Choroid plexus epithelial cell (primary cell): ENCODE results near the gene VGF.
"Not testable (repeated sequence)": the region's sequence is repeated elsewhere in the genome, so short reads cannot be mapped to it uniquely, and the experiment has no call there.

Experiments
- DNase-seq: peaks from one replicate; pipeline ENCODE4 v3.0.0-alpha.2; 2010; ENCODE audit warnings: low read depth
- H3K4me3 ChIP-seq: 2 replicates; pipeline ENCODE4 v1.5.1; 2011; ENCODE audit warnings: low read depth, mild to moderate bottlenecking, control low read depth, low read length, moderate library complexity
- TF ChIP-seq, protein P1 (sequence below): conservative IDR thresholded peaks from 2 replicates; pipeline ENCODE4 v1.5.1; 2011; ENCODE audit warnings: low read depth, mild to moderate bottlenecking, control low read depth, inconsistent platforms, low read length, moderate library complexity

Gene VGF

DNA sequence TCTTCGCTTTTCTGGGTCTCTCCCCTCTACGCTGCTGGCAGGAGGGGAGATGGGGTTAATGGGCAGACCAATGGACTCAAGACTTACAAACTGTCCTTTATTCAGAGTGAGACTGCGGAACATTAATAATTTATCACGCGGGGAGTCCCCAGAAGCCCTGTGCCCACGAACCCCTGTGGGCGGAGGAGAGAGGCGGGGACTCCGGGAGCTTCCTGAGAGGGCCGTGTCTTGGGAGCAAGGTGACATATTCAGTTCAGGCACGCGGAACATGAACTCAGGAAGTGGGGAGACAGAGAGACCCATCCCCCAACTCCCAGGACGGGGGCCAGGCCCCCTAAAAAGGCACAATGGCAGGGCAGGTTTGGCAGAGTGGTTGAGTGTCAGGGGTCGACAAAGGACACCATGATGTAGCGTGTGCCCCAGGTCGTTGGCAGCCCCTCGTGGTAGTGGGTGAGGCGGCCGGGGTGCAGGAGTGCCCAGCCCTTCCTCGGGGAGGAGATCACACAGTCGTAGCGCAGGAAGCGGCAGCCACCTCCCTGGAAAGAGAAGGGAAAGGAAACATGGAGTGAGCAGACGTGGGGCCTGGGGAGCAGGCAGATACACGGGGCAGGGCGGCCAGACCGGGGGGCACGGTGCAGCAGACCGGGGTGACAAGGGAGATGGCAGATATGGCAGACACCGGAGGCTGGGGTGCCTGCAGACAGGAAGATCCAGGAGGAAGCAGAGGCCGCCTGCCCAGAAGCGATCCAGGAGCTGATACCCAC, 40.7 kb upstream of the VGF start:
- TF ChIP-seq, protein P1, sequence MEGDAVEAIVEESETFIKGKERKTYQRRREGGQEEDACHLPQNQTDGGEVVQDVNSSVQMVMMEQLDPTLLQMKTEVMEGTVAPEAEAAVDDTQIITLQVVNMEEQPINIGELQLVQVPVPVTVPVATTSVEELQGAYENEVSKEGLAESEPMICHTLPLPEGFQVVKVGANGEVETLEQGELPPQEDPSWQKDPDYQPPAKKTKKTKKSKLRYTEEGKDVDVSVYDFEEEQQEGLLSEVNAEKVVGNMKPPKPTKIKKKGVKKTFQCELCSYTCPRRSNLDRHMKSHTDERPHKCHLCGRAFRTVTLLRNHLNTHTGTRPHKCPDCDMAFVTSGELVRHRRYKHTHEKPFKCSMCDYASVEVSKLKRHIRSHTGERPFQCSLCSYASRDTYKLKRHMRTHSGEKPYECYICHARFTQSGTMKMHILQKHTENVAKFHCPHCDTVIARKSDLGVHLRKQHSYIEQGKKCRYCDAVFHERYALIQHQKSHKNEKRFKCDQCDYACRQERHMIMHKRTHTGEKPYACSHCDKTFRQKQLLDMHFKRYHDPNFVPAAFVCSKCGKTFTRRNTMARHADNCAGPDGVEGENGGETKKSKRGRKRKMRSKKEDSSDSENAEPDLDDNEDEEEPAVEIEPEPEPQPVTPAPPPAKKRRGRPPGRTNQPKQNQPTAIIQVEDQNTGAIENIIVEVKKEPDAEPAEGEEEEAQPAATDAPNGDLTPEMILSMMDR, result no peak
- DNase-seq, result no peak
- no peak overlapping the region for H3K4me3 ChIP-seq

DNA sequence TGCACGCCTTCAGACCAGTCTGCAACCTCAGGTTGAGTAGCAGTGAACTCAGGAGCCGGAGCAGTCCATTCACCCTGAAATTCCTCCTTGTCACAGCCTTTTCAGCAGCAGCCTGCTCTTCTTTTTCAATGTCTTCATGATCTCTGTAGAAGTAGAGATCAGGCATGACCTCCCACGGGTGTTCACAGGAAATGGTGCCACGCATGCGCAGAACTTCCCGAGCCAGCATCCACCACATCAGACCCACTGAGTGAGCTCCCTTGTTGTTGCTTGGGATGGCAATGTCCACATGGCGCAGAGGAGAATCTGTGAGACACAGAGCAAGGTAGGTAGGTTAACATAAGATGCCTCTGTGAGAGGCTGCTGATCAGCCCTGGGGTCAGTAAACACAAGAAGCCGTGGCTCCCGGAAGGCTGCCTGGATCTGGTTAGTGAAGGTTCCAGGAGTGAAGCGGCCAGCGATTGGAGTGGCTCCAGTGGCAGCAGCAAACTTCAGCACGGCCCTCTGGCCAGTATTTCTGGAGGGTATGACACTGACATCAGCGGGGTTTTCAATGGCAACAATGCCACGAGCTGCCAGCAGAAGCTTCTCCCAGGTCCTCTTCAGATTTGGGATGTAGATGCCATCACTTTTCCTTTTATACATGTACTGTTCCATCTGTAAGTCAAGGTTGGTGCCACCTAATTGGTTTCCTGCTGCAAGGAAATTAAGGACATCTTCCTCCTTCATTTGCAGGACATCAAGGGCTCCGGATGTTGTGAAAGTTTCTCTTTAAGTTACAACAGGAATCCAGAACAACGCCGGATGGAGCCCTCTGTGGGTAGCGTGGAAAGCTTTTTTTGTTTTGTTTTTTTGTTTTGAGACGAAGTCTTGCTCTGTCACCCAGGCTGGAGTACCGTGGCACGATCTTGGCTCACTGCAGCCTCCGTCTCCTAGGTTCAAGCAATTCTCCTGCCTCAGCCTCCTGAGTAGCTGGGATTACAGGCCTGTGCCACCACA, 38.7 kb upstream of the VGF start:
- DNase-seq, result peak; percentile 60
- not testable (repeated sequence) for H3K4me3 ChIP-seq
- TF ChIP-seq, protein P1, result peak; percentile 22

DNA sequence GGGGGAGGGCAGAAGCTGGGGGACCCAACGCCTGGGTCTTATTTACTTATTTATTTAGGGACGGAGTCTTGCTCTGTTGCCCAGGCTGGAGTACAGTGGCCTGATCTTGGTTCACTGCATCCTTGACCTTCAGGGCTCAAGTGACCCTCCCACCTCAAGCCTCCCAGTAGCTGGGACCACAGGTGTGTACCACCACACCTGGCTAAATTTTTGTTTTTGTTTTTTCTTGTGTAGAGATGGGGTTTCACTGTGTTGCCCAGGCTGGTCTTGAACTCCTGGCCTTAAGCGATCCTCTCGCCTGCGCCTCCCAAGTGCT, 37.2 kb upstream of the VGF start:
- TF ChIP-seq, protein P1, result no peak
- no peak overlapping the region for H3K4me3 ChIP-seq
- no peak for DNase-seq

DNA sequence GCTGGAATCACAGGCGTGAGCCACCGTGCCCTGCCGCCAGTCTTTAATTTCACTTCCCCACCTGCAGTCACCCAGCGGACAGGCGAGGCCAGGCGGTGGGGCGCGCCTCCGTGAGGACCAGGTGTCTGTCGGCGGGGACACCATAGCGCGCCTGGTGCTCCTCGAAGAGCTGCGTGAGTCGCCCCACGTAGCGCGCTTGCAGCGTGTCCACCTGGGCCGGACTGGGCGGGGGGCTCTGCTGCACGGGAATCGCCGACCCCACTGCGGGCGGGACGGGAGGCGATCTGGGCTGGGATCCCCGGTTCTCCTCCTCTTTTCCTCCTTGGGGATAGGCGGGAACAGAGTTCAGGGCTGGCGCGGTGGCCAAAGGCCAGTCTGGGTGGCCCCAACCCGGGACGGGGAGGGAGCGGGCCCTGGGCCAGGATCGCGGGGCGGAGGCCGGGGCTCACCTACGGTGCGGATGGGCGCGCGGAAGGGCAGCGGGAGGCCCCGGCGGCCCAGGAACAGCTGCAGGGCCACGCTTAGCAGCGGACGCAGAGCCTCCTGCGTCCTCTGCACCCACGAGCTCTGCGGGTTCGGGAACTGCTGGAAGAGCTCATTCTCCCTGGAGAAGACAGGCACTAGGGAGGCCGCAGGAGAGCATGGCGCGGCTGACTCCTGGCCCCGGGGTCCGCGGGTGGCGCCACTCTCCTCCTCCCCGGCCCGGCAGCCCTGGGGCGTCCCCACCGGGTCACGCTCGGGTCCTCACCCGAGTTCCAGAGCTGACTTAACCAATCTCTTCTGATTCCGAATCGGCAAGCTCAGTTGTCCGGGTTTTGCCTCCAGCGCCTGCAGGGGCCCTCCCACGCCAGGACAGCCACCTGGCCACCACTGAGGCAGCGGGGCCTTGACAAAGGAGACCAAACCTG, 36.6 kb upstream of the VGF start:
- peak overlapping the region; percentile 14 for H3K4me3 ChIP-seq
- TF ChIP-seq, protein P1, result no peak
- no peak for DNase-seq

DNA sequence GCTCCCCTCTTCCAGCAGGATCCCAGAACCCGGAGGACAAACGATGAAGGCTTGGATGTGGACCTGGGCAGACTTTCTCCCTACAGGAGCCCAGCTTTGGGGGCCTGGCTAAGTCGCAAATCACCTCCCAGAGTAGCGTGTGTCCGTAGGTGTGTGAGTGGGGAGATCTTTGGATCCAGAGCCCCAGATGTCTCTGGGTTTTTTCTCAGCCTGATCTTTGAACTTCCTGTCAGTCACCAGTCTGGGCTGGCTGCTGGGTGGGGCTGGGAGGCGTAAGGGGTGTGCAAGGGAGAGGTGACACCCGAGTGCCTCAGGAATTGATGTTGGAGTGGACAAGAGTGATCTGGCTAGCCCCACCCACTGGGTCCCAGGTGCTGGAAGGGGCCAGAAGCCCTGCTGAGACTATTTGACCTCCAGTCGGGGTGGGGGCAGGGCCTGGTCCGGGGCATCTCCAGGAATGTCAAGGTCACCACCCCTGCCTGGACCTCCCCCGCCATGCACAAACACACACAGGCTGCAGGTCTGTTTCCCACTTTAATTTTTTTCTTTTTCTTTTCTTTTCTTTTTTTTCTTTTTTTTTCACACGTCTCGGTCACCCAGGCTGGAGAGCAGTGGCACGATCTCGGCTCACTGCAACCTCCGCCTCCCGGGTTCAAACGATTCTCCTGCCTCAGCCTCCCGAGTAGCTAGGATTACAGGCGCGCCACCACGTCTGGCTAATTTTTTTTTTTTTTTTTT, 35.7 kb upstream of the VGF start, which contains the start of gene MOGAT3:
Gene MOGAT3, minus strand, starts transcription at position 175 of the 738 bp plus-strand sequence. CDS start 182 bp downstream, outside the sequence.
- peak within 1 kb of the TSS; percentile 14 for H3K4me3 ChIP-seq
- TF ChIP-seq, protein P1, result no peak
- DNase-seq, result no peak

DNA sequence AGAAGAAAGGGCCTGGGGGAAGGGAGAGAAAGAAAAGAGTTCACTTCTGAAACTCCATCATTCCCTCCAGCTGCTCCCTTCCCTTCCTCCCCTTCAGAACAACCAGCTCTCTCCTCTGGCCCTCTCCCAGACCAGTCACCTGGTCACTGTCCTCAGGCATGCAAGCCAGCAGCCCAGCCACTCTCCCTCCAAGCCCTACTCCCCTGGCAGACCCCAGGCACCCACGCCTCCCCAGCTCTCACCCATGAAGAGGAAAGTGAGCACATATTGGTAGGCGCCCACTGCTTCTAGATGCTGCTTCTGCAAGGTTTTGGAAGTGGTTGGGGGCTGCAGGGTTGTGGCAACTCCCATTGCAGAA, 35.1 kb upstream of the VGF start:
- H3K4me3 ChIP-seq, result no peak overlapping the region
- TF ChIP-seq, protein P1, result no peak
- no peak for DNase-seq

DNA sequence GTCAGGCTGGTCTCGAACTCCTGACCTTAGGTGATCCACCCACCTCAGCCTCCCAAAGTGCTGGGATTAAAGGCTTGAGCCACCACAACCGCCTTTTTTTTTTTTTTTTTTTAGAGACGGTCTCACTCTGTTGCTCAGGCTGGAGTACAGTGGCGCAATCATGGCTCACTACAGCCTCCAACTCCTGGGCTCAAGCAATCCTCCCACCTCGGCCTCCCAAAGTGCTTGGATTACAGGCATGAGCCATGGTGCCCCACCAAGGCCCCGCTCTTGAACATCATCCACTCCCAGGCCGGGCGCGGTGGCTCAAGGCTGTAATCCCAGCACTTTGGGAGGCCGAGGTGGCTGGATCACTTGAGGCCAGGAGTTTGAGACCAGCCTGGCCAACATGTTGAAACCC, 34.2 kb upstream of the VGF start:
- H3K4me3 ChIP-seq, result not testable (repeated sequence)

More for the DNA sequence above, 34.2 kb upstream of the VGF start:
- not testable (repeated sequence) for DNase-seq
